GM12878 (cell line): Measurements from ENCODE around the gene STK40. TPM values are rescaled to one million over a fixed set of nuclear protein-coding genes. Genes with fewer than 3 reads are reported as not detected.
A peak's percentile ranks its signal among the peaks of the same experiment; 100 is the strongest.

Experiments
- BHLHE40 ChIP-seq, 2 experiments: fragments of 450-650 bp in 1 of 2; IDR thresholded peaks; 2 replicates each; pipeline ENCODE4 v1.6.1; 2011 to 2017; ENCODE audit warnings: low read depth in 2 of 2, borderline replicate concordance in 1 of 2, improper control_type of control experiment in 1 of 2, low read length in 1 of 2, mild to moderate bottlenecking in 1 of 2
- CBX5 ChIP-seq: sonication (generic); IDR thresholded peaks from 2 replicates; pipeline ENCODE4 v1.6.1; 2016; ENCODE audit warnings: low read depth, moderate library complexity, mild to moderate bottlenecking, inconsistent platforms
- CREM ChIP-seq: IDR thresholded peaks from 2 replicates; pipeline ENCODE4 v1.6.1; 2014; ENCODE audit warnings: antibody characterized with exemption, low read depth
- EGR1 ChIP-seq, 2 experiments: IDR thresholded peaks; 1 replicate in 1 of 2; 2 replicates in 1 of 2; pipeline ENCODE4 v1.6.1; 2011 to 2012; ENCODE audit warnings: low read depth in 2 of 2, low read length in 2 of 2, borderline replicate concordance in 1 of 2, mild to moderate bottlenecking in 1 of 2, moderate library complexity in 1 of 2
- GABPA ChIP-seq: IDR thresholded peaks from 2 replicates; pipeline ENCODE4 v1.6.1; 2014; ENCODE audit warnings: antibody characterized with exemption, low read depth, mild to moderate bottlenecking, inconsistent platforms
- IRF4 ChIP-seq: IDR thresholded peaks from 2 replicates; pipeline ENCODE4 v1.6.1; 2011; ENCODE audit warnings: low read depth, low read length
- NR2C2 ChIP-seq: IDR thresholded peaks from 2 replicates; pipeline ENCODE4 v1.6.1; 2011; ENCODE audit warnings: borderline replicate concordance, low read depth; ENCODE audit not compliant: control insufficient read depth, insufficient read length
- POLR2A ChIP-seq: IDR thresholded peaks from 2 replicates; pipeline ENCODE4 v1.6.1; 2011; ENCODE audit warnings: low read depth, mild to moderate bottlenecking, low read length
- POLR2AphosphoS5 ChIP-seq: IDR thresholded peaks from 2 replicates; pipeline ENCODE4 v1.6.1; 2011; ENCODE audit warnings: mild to moderate bottlenecking, low read length, inconsistent platforms
- RUNX3 ChIP-seq: IDR thresholded peaks from 2 replicates; pipeline ENCODE4 v1.6.1; 2012; ENCODE audit warnings: low read length, inconsistent platforms
- ZSCAN29 ChIP-seq: fragments of 450-650 bp; IDR thresholded peaks from 2 replicates; pipeline ENCODE4 v1.6.1; 2017; ENCODE audit warnings: mild to moderate bottlenecking, moderate library complexity
- polyA plus RNA-seq, 11 experiments: library from polyadenylated mRNA; depleted of rRNA in 4 of 11; unstranded in 6 of 11; stranded (reverse) in 5 of 11; fragments of >200 nt; fragmentation: Nextera tagmentation in 4 of 11; fragmentation: Illumina TruSeq in 1 of 11; extraction: Ambion mirVana in 4 of 11; extraction: Trizol in 1 of 11; gene quantifications; 1 replicate in 1 of 11; 2 replicates in 10 of 11; pipeline versions ENCODE4 v1.2.1 to v1.2.3, GENCODE V29; 2011 to 2016; ENCODE audit warnings: inconsistent platforms in 2 of 11, missing spikeins in 2 of 11, low read depth in 1 of 11
- total RNA-seq, 4 experiments: library from RNA; depleted of rRNA in 3 of 4; stranded (reverse); fragments of >200 nt in 3 of 4; fragmentation: Illumina TruSeq in 1 of 4; extraction: Trizol in 1 of 4; gene quantifications; 2 replicates each; pipeline versions ENCODE4 v1.2.1 to v1.2.3, GENCODE V29; 2013 to 2021
- TF ChIP-seq, protein P1 (sequence below): IDR thresholded peaks from 2 replicates; pipeline ENCODE4 v1.6.1; 2012; ENCODE audit warnings: improper control_type of control experiment, low read depth, low read length; ENCODE audit not compliant: insufficient replicate concordance
- TF ChIP-seq, protein P2 (sequence below): IDR thresholded peaks from 2 replicates; pipeline ENCODE4 v1.6.1; 2011; ENCODE audit warnings: borderline replicate concordance, low read depth, mild to moderate bottlenecking, moderate library complexity, mixed read lengths, low read length; ENCODE audit not compliant: insufficient read depth; ENCODE audit errors: extremely low read length
- TF ChIP-seq, protein P3 (sequence below): fragments of 450-650 bp; IDR thresholded peaks from 2 replicates; pipeline ENCODE4 v1.6.1; 2017; ENCODE audit warnings: mild to moderate bottlenecking
- TF ChIP-seq, protein P4 (sequence below): fragments of 450-650 bp; IDR thresholded peaks from 2 replicates; pipeline ENCODE4 v1.6.1; 2017; ENCODE audit warnings: mild to moderate bottlenecking, low read depth, inconsistent platforms; ENCODE audit not compliant: poor library complexity, severe bottlenecking
- TF ChIP-seq, protein P5 (sequence below): fragments of 150-350 bp; IDR thresholded peaks from 2 replicates; pipeline ENCODE4 v1.6.1; 2014; ENCODE audit warnings: mild to moderate bottlenecking, low read depth, low read length

Gene STK40
- total and polyA plus RNA-seq, 10 of the 15 experiments (the other 5 are each of a cell fraction or from before 2014, with no cell fraction given): 0.27 to 51.0 (median 29.5) TPM

DNA sequence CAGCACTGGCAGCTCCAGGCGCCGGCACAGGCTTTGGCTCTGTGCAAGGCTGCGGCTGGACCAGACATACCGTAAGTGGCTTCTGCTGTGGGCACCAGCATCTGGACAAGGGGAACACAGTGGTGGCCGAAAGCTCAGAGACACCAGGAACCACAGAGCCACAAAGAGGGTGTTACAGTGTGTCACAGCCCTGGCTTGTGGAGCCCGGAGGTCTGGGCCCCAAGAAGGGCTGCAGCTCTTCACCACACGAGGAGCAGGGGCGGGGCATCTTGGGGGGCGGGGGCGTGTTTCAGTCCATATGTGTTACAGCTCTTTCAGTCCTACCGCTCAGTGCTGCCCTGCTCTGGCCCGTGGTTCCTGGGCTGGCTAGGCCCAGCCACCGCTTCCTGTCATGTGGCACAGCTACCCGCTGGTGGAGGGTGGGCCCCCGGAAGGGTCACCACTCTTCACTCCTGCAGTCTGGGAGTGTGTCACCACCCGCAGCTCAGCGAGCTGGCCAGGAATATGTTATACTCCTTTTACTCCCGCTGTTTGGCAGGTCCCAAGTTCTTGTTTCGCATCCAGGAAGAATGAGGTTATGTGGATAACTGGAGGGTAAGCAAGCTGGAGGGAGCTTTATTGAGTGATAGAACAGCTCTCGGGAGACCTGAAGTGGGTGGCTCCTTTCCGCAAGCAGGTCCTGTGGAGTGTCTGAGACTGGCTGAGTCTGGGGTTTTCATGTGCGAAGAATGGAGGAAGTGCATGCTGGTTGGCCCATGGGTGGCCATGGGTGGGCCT lies 15.3 kb upstream of the STK40 start (continued):
- TF ChIP-seq, protein P1, sequence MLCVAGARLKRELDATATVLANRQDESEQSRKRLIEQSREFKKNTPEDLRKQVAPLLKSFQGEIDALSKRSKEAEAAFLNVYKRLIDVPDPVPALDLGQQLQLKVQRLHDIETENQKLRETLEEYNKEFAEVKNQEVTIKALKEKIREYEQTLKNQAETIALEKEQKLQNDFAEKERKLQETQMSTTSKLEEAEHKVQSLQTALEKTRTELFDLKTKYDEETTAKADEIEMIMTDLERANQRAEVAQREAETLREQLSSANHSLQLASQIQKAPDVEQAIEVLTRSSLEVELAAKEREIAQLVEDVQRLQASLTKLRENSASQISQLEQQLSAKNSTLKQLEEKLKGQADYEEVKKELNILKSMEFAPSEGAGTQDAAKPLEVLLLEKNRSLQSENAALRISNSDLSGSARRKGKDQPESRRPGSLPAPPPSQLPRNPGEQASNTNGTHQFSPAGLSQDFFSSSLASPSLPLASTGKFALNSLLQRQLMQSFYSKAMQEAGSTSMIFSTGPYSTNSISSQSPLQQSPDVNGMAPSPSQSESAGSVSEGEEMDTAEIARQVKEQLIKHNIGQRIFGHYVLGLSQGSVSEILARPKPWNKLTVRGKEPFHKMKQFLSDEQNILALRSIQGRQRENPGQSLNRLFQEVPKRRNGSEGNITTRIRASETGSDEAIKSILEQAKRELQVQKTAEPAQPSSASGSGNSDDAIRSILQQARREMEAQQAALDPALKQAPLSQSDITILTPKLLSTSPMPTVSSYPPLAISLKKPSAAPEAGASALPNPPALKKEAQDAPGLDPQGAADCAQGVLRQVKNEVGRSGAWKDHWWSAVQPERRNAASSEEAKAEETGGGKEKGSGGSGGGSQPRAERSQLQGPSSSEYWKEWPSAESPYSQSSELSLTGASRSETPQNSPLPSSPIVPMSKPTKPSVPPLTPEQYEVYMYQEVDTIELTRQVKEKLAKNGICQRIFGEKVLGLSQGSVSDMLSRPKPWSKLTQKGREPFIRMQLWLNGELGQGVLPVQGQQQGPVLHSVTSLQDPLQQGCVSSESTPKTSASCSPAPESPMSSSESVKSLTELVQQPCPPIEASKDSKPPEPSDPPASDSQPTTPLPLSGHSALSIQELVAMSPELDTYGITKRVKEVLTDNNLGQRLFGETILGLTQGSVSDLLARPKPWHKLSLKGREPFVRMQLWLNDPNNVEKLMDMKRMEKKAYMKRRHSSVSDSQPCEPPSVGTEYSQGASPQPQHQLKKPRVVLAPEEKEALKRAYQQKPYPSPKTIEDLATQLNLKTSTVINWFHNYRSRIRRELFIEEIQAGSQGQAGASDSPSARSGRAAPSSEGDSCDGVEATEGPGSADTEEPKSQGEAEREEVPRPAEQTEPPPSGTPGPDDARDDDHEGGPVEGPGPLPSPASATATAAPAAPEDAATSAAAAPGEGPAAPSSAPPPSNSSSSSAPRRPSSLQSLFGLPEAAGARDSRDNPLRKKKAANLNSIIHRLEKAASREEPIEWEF: no peak
- TF ChIP-seq POLR2AphosphoS5 (peak; percentile 51; the same call in 1 of the 2 replicates), ZSCAN29 (no peak), RUNX3 (peak; percentile 48), CBX5 (no peak), GABPA (peak; percentile 82), IRF4 (no peak), POLR2A (peak; percentile 73), CREM (no peak), BHLHE40 (IDR thresholded peaks at IDR 0.05; ENCODE audit: borderline replicate concordance in 1 of 2, low read depth in 2 of 2, low read length in 1 of 2) (no peak), NR2C2 (no peak), EGR1 (IDR thresholded peaks at IDR 0.05; ENCODE audit: borderline replicate concordance in 1 of 2, low read depth in 2 of 2, low read length in 2 of 2) (peak in 1 of 2 experiments; percentile 42; a peak in 1 of 3 replicates)
- TF ChIP-seq, protein P2, sequence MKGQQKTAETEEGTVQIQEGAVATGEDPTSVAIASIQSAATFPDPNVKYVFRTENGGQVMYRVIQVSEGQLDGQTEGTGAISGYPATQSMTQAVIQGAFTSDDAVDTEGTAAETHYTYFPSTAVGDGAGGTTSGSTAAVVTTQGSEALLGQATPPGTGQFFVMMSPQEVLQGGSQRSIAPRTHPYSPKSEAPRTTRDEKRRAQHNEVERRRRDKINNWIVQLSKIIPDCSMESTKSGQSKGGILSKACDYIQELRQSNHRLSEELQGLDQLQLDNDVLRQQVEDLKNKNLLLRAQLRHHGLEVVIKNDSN: peak; percentile 70
- TF ChIP-seq, protein P3, sequence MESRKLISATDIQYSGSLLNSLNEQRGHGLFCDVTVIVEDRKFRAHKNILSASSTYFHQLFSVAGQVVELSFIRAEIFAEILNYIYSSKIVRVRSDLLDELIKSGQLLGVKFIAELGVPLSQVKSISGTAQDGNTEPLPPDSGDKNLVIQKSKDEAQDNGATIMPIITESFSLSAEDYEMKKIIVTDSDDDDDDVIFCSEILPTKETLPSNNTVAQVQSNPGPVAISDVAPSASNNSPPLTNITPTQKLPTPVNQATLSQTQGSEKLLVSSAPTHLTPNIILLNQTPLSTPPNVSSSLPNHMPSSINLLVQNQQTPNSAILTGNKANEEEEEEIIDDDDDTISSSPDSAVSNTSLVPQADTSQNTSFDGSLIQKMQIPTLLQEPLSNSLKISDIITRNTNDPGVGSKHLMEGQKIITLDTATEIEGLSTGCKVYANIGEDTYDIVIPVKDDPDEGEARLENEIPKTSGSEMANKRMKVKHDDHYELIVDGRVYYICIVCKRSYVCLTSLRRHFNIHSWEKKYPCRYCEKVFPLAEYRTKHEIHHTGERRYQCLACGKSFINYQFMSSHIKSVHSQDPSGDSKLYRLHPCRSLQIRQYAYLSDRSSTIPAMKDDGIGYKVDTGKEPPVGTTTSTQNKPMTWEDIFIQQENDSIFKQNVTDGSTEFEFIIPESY: no peak
- TF ChIP-seq, protein P4, sequence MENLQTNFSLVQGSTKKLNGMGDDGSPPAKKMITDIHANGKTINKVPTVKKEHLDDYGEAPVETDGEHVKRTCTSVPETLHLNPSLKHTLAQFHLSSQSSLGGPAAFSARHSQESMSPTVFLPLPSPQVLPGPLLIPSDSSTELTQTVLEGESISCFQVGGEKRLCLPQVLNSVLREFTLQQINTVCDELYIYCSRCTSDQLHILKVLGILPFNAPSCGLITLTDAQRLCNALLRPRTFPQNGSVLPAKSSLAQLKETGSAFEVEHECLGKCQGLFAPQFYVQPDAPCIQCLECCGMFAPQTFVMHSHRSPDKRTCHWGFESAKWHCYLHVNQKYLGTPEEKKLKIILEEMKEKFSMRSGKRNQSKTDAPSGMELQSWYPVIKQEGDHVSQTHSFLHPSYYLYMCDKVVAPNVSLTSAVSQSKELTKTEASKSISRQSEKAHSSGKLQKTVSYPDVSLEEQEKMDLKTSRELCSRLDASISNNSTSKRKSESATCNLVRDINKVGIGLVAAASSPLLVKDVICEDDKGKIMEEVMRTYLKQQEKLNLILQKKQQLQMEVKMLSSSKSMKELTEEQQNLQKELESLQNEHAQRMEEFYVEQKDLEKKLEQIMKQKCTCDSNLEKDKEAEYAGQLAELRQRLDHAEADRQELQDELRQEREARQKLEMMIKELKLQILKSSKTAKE: no peak
- TF ChIP-seq, protein P5, sequence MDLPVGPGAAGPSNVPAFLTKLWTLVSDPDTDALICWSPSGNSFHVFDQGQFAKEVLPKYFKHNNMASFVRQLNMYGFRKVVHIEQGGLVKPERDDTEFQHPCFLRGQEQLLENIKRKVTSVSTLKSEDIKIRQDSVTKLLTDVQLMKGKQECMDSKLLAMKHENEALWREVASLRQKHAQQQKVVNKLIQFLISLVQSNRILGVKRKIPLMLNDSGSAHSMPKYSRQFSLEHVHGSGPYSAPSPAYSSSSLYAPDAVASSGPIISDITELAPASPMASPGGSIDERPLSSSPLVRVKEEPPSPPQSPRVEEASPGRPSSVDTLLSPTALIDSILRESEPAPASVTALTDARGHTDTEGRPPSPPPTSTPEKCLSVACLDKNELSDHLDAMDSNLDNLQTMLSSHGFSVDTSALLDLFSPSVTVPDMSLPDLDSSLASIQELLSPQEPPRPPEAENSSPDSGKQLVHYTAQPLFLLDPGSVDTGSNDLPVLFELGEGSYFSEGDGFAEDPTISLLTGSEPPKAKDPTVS: no peak
